H1 (cell line): ENCODE results near the gene MRPL40.

ENCODE experiments used
- CTCF ChIP-seq, 3 experiments: IDR thresholded peaks; 1 replicate in 2 of 3; 2 replicates in 1 of 3; pipeline versions ENCODE4 v1.5.1 to v1.6.1; 2011; ENCODE audit warnings: low read length in 3 of 3, mild to moderate bottlenecking in 3 of 3, inconsistent platforms in 2 of 3, low read depth in 1 of 3, moderate library complexity in 1 of 3; ENCODE audit not compliant: insufficient read depth in 1 of 3; ENCODE audit errors: control extremely low read depth in 1 of 3
- TAF1 ChIP-seq: IDR thresholded peaks from 2 replicates; pipeline ENCODE4 v1.6.1; 2011; ENCODE audit warnings: mild to moderate bottlenecking, low read depth, low read length

GRCh38 chr22:19434829-19435580, 2.7 kb downstream of the MRPL40 start:
- no peak for TF ChIP-seq CTCF (IDR thresholded peaks at IDR 0.05; ENCODE audit: control extremely low read depth in 1 of 3, insufficient read depth in 1 of 3, low read depth in 1 of 3, low read length in 3 of 3)
- TF ChIP-seq TAF1 = no peak
